ENCODE results near the gene LRMDA. TPM values are rescaled to one million over a fixed set of nuclear protein-coding genes. Genes with fewer than 3 reads are reported as not detected.

Gene LRMDA
- total and polyA plus RNA-seq, 2 of the 4 experiments (the other 2 are of a cell fraction): 0.07 TPM; not detected in 1

- Histone ChIP-seq H3K9ac (ENCODE audit: low read depth, low read length) (no peak overlapping the region), H3K23ac (ENCODE audit: low read depth, low read length) (no peak overlapping the region), H2AK5ac (ENCODE audit: low read depth, low read length) (no peak overlapping the region), H3K9me1 (ENCODE audit: insufficient read depth, low read length) (no peaks in the 10 kb centered on the region), H4K5ac (ENCODE audit: low read depth, low read length) (no peak overlapping the region), H3K27ac (ENCODE audit: insufficient read depth, low read length) (no peak overlapping the region), H3K4me1 (ENCODE audit: control insufficient read depth, insufficient read depth, low read length) (no peaks in the 10 kb centered on the region), H3K9me3 (ENCODE audit: control insufficient read depth, insufficient read depth, low read length) (no peaks in the 10 kb centered on the region), H3K27me3 (ENCODE audit: control insufficient read depth, insufficient read depth, low read length) (peaks cover 4% of the 10 kb centered on the region; the same call in 1 of the 2 replicates), H3K4me2 (ENCODE audit: low read depth, low read length) (no peak overlapping the region), H4K91ac (ENCODE audit: insufficient read depth, low read depth, low read length) (no peak overlapping the region), H3K18ac (ENCODE audit: low read depth, low read length) (no peak overlapping the region), H3K4ac (ENCODE audit: low read depth, low read length) (no peak overlapping the region), H3K79me1 (ENCODE audit: low read depth in 1 of 2, low read length in 2 of 2) (no peaks in the 10 kb centered on the region), H4K8ac (ENCODE audit: low read depth in 2 of 2, low read length in 2 of 2) (no peak overlapping the region), H2BK5ac (ENCODE audit: low read depth, low read length, poor library complexity, severe bottlenecking) (no peak overlapping the region), H2AFZ (replicated peaks; ENCODE audit: low read length, poor library complexity) (no peak overlapping the region), H3K14ac (replicated peaks; ENCODE audit: low read depth, low read length) (no peak overlapping the region), H3K4me3 (ENCODE audit: insufficient read depth, low read depth, low read length) (no peak overlapping the region), H2BK120ac (ENCODE audit: low read depth, low read length) (no peak overlapping the region), H2BK20ac (ENCODE audit: low read depth, low read length) (no peak overlapping the region), H2AK9ac (replicated peaks; ENCODE audit: low read depth, low read length, poor library complexity) (no peak overlapping the region), H2BK15ac (ENCODE audit: low read depth, low read length) (no peak overlapping the region), H3K36me3 (ENCODE audit: control insufficient read depth, insufficient read depth, low read length) (no peaks in the 10 kb centered on the region), H3K56ac (ENCODE audit: extremely low read depth, insufficient read depth, low read length) (no peak overlapping the region), H4K20me1 (ENCODE audit: insufficient read depth, low read length) (no peaks in the 10 kb centered on the region)
- ATAC-seq (ENCODE audit: low read depth): no peak
- intact Hi-C loops (cut with micrococcal nuclease): no loop called here
- TF ChIP-seq CEBPB (IDR thresholded peaks at IDR 0.05; ENCODE audit: low read depth, low read length): no peak
- ChIA-PET POLR2A (ENCODE audit: unreplicated experiment) (no interaction called here), CTCF (no interaction called here)
- in situ Hi-C loops (cut with MboI; ENCODE audit: low sequenced_read_pairs): no loop called here
- dilution Hi-C loops (cut with HindIII; ENCODE audit: low sequenced_read_pairs, unreplicated experiment): no loop called here
- no CpG with 5 or more reads among the region's 3 CpGs for WGBS, 2 experiments (ENCODE audit: extremely low coverage in 2 of 2, insufficient read length in 1 of 2)
- no TSS peak for BruUV-seq (replicated peaks)
- DNase-seq: no peak
Measured at GRCh38 chr10:75737580-75737949, 306.1 kb downstream of the LRMDA start.

Data from IMR-90 (cell line).